H1 (cell line): ENCODE data around the gene CD84. TPM values are rescaled to one million over a fixed set of nuclear protein-coding genes. Genes with fewer than 3 reads are reported as not detected.

Experiments used
- CTCF ChIA-PET: fragments of 300-600 bp; sonication (Branson Sonifier 250); formaldehyde crosslinking; loops from one replicate; lab custom pipeline; 2021; ENCODE audit not compliant: partially characterized antibody; lab: Charles Lee
- POLR2A ChIA-PET: fragments of 300-600 bp; sonication (Branson Sonifier 250); formaldehyde crosslinking; loops from one replicate; lab custom pipeline; 2021; ENCODE audit warnings: inconsistent platforms; ENCODE audit not compliant: partially characterized antibody; lab: Charles Lee
- DNase-seq, 2 experiments: peaks; one replicate each; pipeline versions ENCODE4 v3.0.0 to v3.0.0-alpha.2; 2010 to 2022; ENCODE audit warnings: low spot score in 2 of 2, low read depth in 1 of 2, mixed read lengths in 1 of 2
- FAIRE-seq: peaks from 2 replicates; lab custom pipeline; 2011; peaks lifted over from hg19 to GRCh38; lab: Jason Lieb, UNC
- H2AFZ ChIP-seq: 2 replicates; pipeline ENCODE4 v1.8.1; 2012; ENCODE audit warnings: low read length, inconsistent platforms
- H2AK5ac ChIP-seq: 2 replicates; pipeline ENCODE4 v1.6.1; 2013; ENCODE audit warnings: low read depth, low read length
- H2BK120ac ChIP-seq: replicated peaks from 2 replicates; pipeline ENCODE3; 2013; ENCODE audit warnings: low read depth, low read length, inconsistent platforms
- H2BK12ac ChIP-seq: 2 replicates; pipeline ENCODE4 v1.6.1; 2013; ENCODE audit warnings: low read depth, low read length
- H2BK15ac ChIP-seq: 2 replicates; pipeline ENCODE4 v1.6.1; 2013; ENCODE audit warnings: low read length
- H2BK20ac ChIP-seq: 2 replicates; pipeline ENCODE4 v1.6.1; 2013; ENCODE audit warnings: low read length
- H2BK5ac ChIP-seq: 2 replicates; pipeline ENCODE4 v1.6.1; 2013; ENCODE audit warnings: low read depth, low read length
- H3K14ac ChIP-seq: 2 replicates; pipeline ENCODE4 v1.6.1; 2013; ENCODE audit warnings: inconsistent platforms; ENCODE audit not compliant: insufficient read length
- H3K18ac ChIP-seq: 2 replicates; pipeline ENCODE4 v1.6.1; 2013; ENCODE audit warnings: low read length; ENCODE audit errors: extremely low read depth
- H3K23ac ChIP-seq: 2 replicates; pipeline ENCODE4 v1.6.1; 2013; ENCODE audit warnings: inconsistent platforms; ENCODE audit not compliant: insufficient read length
- H3K23me2 ChIP-seq: 2 replicates; pipeline ENCODE4 v1.6.1; 2013; ENCODE audit warnings: low read depth, low read length
- H3K27ac ChIP-seq: 2 replicates; pipeline ENCODE4 v1.6.1; 2011; ENCODE audit warnings: low read depth, low read length, inconsistent platforms
- H3K27me3 ChIP-seq, 4 experiments: replicated peaks in 1 of 4; 1 replicate in 1 of 4; 2 replicates in 3 of 4; pipeline versions ENCODE4 v1.6.1 to v1.8.1; 2011 to 2013; ENCODE audit warnings: low read length in 3 of 4, mild to moderate bottlenecking in 3 of 4, inconsistent platforms in 2 of 4, mixed read lengths in 2 of 4, moderate library complexity in 1 of 4; ENCODE audit not compliant: control insufficient read depth in 3 of 4, insufficient read depth in 3 of 4; ENCODE audit errors: extremely low read depth in 1 of 4
- H3K36me3 ChIP-seq, 4 experiments: 2 replicates each; pipeline versions ENCODE4 v1.6.1 to v1.8.1; 2011 to 2013; ENCODE audit warnings: mild to moderate bottlenecking in 4 of 4, low read length in 3 of 4, moderate library complexity in 2 of 4, control low read depth in 1 of 4, inconsistent platforms in 1 of 4; ENCODE audit not compliant: insufficient read depth in 4 of 4, control insufficient read depth in 2 of 4
- H3K4ac ChIP-seq: replicated peaks from 2 replicates; pipeline ENCODE3; 2013; ENCODE audit warnings: low read length, low read depth, mixed read lengths, inconsistent platforms; ENCODE audit not compliant: insufficient read length
- H3K4me1 ChIP-seq, 4 experiments: replicated peaks in 1 of 4; 1 replicate in 1 of 4; 2 replicates in 3 of 4; pipeline versions ENCODE4 v1.6.1 to v1.8.1; 2011 to 2013; ENCODE audit warnings: low read length in 3 of 4, inconsistent platforms in 2 of 4, mixed read lengths in 1 of 4; ENCODE audit not compliant: insufficient read depth in 4 of 4, control insufficient read depth in 3 of 4
- H3K4me2 ChIP-seq, 2 experiments: 2 replicates each; pipeline versions ENCODE4 v1.6.1 to v1.8.1; 2011 to 2013; ENCODE audit warnings: low read depth in 2 of 2, low read length in 2 of 2, control low read depth in 1 of 2, inconsistent platforms in 1 of 2, mild to moderate bottlenecking in 1 of 2; ENCODE audit not compliant: insufficient read depth in 1 of 2
- H3K4me3 ChIP-seq, 4 experiments: fragments of 200-600, 300-600 bp in 1 of 4; sonication (generic), shearing (Covaris generic), sonication (Bioruptor Twin) in 1 of 4; 2 replicates each; pipeline versions ENCODE4 v1.5.1 to v1.8.1; 2011 to 2016; ENCODE audit warnings: low read length in 4 of 4, low read depth in 3 of 4, control low read depth in 2 of 4, inconsistent platforms in 2 of 4, mild to moderate bottlenecking in 2 of 4, mixed read lengths in 1 of 4, moderate library complexity in 1 of 4; ENCODE audit not compliant: insufficient read depth in 2 of 4; ENCODE audit errors: extremely low read depth in 1 of 4
- H3K56ac ChIP-seq: replicated peaks from 2 replicates; pipeline ENCODE3; 2013; ENCODE audit warnings: low read depth, mild to moderate bottlenecking, mixed read lengths, low read length, inconsistent platforms; ENCODE audit not compliant: insufficient read length
- H3K79me1 ChIP-seq: 2 replicates; pipeline ENCODE4 v1.6.1; 2013; ENCODE audit warnings: low read depth, low read length, control low read depth
- H3K79me2 ChIP-seq, 2 experiments: 2 replicates each; pipeline versions ENCODE4 v1.6.1 to v1.8.1; 2012 to 2013; ENCODE audit warnings: low read length in 2 of 2, mild to moderate bottlenecking in 2 of 2, inconsistent platforms in 1 of 2; ENCODE audit not compliant: insufficient read depth in 2 of 2, control insufficient read depth in 1 of 2
- H3K9ac ChIP-seq, 4 experiments: replicated peaks in 1 of 4; 1 replicate in 1 of 4; 2 replicates in 3 of 4; pipeline versions ENCODE4 v1.6.1 to v1.8.1; 2011 to 2013; ENCODE audit warnings: low read depth in 3 of 4, low read length in 3 of 4, control low read depth in 2 of 4, mild to moderate bottlenecking in 2 of 4, moderate library complexity in 2 of 4, inconsistent platforms in 1 of 4; ENCODE audit errors: extremely low read depth in 1 of 4
- H3K9me3 ChIP-seq, 2 experiments: 2 replicates each; pipeline versions ENCODE4 v1.6.1 to v1.8.1; 2012 to 2013; ENCODE audit warnings: mild to moderate bottlenecking in 2 of 2, moderate library complexity in 2 of 2, control low read depth in 1 of 2, inconsistent platforms in 1 of 2, low read depth in 1 of 2, low read length in 1 of 2, mixed read lengths in 1 of 2; ENCODE audit not compliant: insufficient read depth in 2 of 2
- H4K20me1 ChIP-seq, 2 experiments: replicated peaks in 1 of 2; 2 replicates each; pipeline versions ENCODE3 to v1.8.1; 2011 to 2013; ENCODE audit warnings: inconsistent platforms in 2 of 2, low read length in 2 of 2, mild to moderate bottlenecking in 1 of 2; ENCODE audit not compliant: insufficient read depth in 2 of 2, control insufficient read depth in 1 of 2
- H4K5ac ChIP-seq: 2 replicates; pipeline ENCODE4 v1.6.1; 2013; ENCODE audit warnings: low read length, low read depth, mixed read lengths, inconsistent platforms; ENCODE audit not compliant: insufficient read length
- H4K8ac ChIP-seq: 2 replicates; pipeline ENCODE4 v1.8.0; 2013; ENCODE audit warnings: mild to moderate bottlenecking, moderate library complexity, low read length, inconsistent platforms; ENCODE audit not compliant: insufficient read depth; ENCODE audit errors: extremely low read depth
- H4K91ac ChIP-seq: replicated peaks from 2 replicates; pipeline ENCODE3; 2013; ENCODE audit warnings: low read length, mixed read lengths, inconsistent platforms; ENCODE audit not compliant: insufficient read length
- EZH2 ChIP-seq: fragments of 200-600 bp; sonication (generic); IDR thresholded peaks from 2 replicates; pipeline ENCODE4 v1.7.1; 2012; ENCODE audit warnings: low read depth, mild to moderate bottlenecking, moderate library complexity, low read length, inconsistent platforms; ENCODE audit not compliant: severe bottlenecking
- NANOG ChIP-seq: IDR thresholded peaks from 2 replicates; pipeline ENCODE4 v1.6.1; 2011; ENCODE audit warnings: low read length, low read depth, mild to moderate bottlenecking, inconsistent platforms; ENCODE audit not compliant: insufficient read depth, poor library complexity, severe bottlenecking
- WGBS, 2 experiments: shearing (Covaris generic) in 1 of 2; methylation state at CpG; one replicate each; pipeline versions ENCODE4 v1.1.6 to v1.1.7; 2013 to 2015; ENCODE audit warnings: low lambda C conversion rate in 2 of 2, mixed read lengths in 2 of 2, inconsistent platforms in 1 of 2, low coverage in 1 of 2, missing lambda C conversion rate in 1 of 2; ENCODE audit not compliant: insufficient replicate concordance in 2 of 2, insufficient coverage in 1 of 2, insufficient read length in 1 of 2; ENCODE audit errors: extremely low coverage in 1 of 2, missing lambda C conversion rate in 1 of 2; 5-methylcytosine and 5-hydroxymethylcytosine counted together
- polyA plus RNA-seq, 7 experiments: library from polyadenylated mRNA; depleted of rRNA in 3 of 7; stranded (reverse) in 5 of 7; unstranded in 2 of 7; fragments of >200 nt in 5 of 7; fragments of 200-250 nt in 2 of 7; gene quantifications; 1 replicate in 5 of 7; 2 replicates in 1 of 7; 4 replicates in 1 of 7; pipeline versions ENCODE4 v1.2.1 to v1.2.3, GENCODE V29; 2011 to 2013; ENCODE audit warnings: missing spikeins in 2 of 7, mixed read lengths in 2 of 7
- total RNA-seq: library from RNA; stranded (reverse); fragmentation: NEBNext Ultra II Directional; extraction: Animal tissue kit (Norgen Biotek cat#: 25700); gene quantifications from 2 replicates; pipeline ENCODE4 v1.2.1, GENCODE V29; 2021

CD84 gene
- total and polyA plus RNA-seq, 2 of the 8 experiments (the other 6 are each of a cell fraction or from before 2014, with no cell fraction given) = not detected

DNA sequence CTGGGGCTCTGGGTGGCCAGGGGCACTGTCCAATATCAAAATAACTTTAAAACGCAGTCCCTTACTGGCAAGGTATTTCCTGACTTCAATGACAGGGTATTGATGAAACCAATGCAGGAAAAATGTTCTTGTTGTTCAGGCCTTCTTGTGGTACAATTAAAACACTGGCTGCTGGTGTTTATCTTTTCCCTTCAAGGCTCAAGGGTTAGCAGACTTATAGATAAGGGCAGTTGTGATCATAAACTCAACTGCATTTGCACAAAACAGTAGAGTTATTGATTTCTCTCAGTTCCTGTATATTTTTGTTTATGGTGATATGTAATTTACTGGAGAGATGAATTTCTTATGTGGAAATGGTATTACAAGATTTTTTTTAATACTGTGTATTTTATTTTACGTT is 2.7 kb upstream of the CD84 start:
- no peak overlapping the region for H4K8ac ChIP-seq
- H4K20me1 ChIP-seq = no peaks in the 10 kb centered on the region
- no peak overlapping the region for H3K14ac ChIP-seq
- DNase-seq = no peak
- 76% methylated on average over 2 of the region's 2 CpGs; no CpG with 5 or more reads in 1 of the 2 experiments for WGBS, 2 experiments
- no peak overlapping the region for H2BK15ac ChIP-seq
- H4K5ac ChIP-seq = no peak overlapping the region
- H3K27me3 ChIP-seq = no peaks in the 10 kb centered on the region
- no peak overlapping the region for H3K9ac ChIP-seq
- no peak overlapping the region for H2BK5ac ChIP-seq
- H3K9me3 ChIP-seq = no peaks in the 10 kb centered on the region
- H2AFZ ChIP-seq = no peak overlapping the region
- no peaks in the 10 kb centered on the region for H3K79me2 ChIP-seq
- no peaks in the 10 kb centered on the region for H3K79me1 ChIP-seq
- no peak overlapping the region for H2BK120ac ChIP-seq
- no peak overlapping the region for H3K18ac ChIP-seq
- no peak overlapping the region for H3K27ac ChIP-seq
- H3K4me1 ChIP-seq = no peaks in the 10 kb centered on the region
- POLR2A ChIA-PET = no interaction called here
- CTCF ChIA-PET = no interaction called here
- H3K4me2 ChIP-seq = no peak overlapping the region
- H3K23me2 ChIP-seq = no peaks in the 10 kb centered on the region
- no peak overlapping the region for H3K56ac ChIP-seq
- FAIRE-seq = no peak
- H3K4ac ChIP-seq = no peak overlapping the region
- no peak overlapping the region for H2BK20ac ChIP-seq
- no peak overlapping the region for H3K23ac ChIP-seq
- H2BK12ac ChIP-seq = no peak overlapping the region
- H3K36me3 ChIP-seq = no peaks in the 10 kb centered on the region
- no peak overlapping the region for H2AK5ac ChIP-seq
- TF ChIP-seq EZH2 (no peak), NANOG (no peak)
- no peak overlapping the region for H3K4me3 ChIP-seq
- no peak overlapping the region for H4K91ac ChIP-seq
